IMR-90 (cell line): ENCODE data around the gene NUBPL. TPM values are rescaled to one million over a fixed set of nuclear protein-coding genes. Genes with fewer than 3 reads are reported as not detected.

Experiments
- ATAC-seq: fragments of 200-7000 bp; cut with Tn5 transposase; 2 replicates; pipeline ENCODE4 v1.9.1; 2020; ENCODE audit warnings: low read depth, mild to moderate bottlenecking, moderate library complexity
- BruUV-seq: library from RNA; stranded (reverse); fragments of 400-500 nt; replicated peaks from 2 replicates; lab custom pipeline; 2021; lab: Mats Ljungman, UMichigan
- CTCF ChIA-PET: fragments of 300-600 bp; formaldehyde crosslinking; extraction: SDS; loops from one replicate; lab custom pipeline; 2021; ENCODE audit warnings: antibody characterized with exemption; lab: Yijun Ruan, JAX
- POLR2A ChIA-PET: fragments of 300-600 bp; sonication (Branson Sonifier 250); formaldehyde crosslinking; loops from one replicate; lab custom pipeline; 2022; ENCODE audit warnings: antibody characterized with exemption; ENCODE audit not compliant: unreplicated experiment; lab: Charles Lee
- DNase-seq: peaks from one replicate; pipeline ENCODE4 v3.0.0; 2013
- H2AFZ ChIP-seq: replicated peaks from 2 replicates; pipeline ENCODE3; 2013; ENCODE audit warnings: low read length, mild to moderate bottlenecking; ENCODE audit not compliant: poor library complexity
- H2AK5ac ChIP-seq: 2 replicates; pipeline ENCODE4 v1.6.1; 2013; ENCODE audit warnings: low read depth, low read length, inconsistent platforms
- H2AK9ac ChIP-seq: replicated peaks from 2 replicates; pipeline ENCODE3; 2013; ENCODE audit warnings: mild to moderate bottlenecking, low read depth, low read length, moderate library complexity; ENCODE audit not compliant: poor library complexity
- H2BK120ac ChIP-seq: 2 replicates; pipeline ENCODE4 v1.6.1; 2013; ENCODE audit warnings: low read depth, low read length, inconsistent platforms
- H2BK15ac ChIP-seq: 3 replicates; pipeline ENCODE4 v1.6.1; 2013; ENCODE audit warnings: low read depth, low read length, inconsistent platforms
- H2BK20ac ChIP-seq: 2 replicates; pipeline ENCODE4 v1.6.1; 2013; ENCODE audit warnings: low read depth, mild to moderate bottlenecking, inconsistent platforms, low read length, moderate library complexity
- H2BK5ac ChIP-seq: 2 replicates; pipeline ENCODE4 v1.6.1; 2013; ENCODE audit warnings: mild to moderate bottlenecking, low read depth, low read length, inconsistent platforms; ENCODE audit not compliant: poor library complexity, severe bottlenecking
- H3K14ac ChIP-seq: replicated peaks from 2 replicates; pipeline ENCODE4 v1.6.1; 2013; ENCODE audit warnings: low read depth, low read length, inconsistent platforms
- H3K18ac ChIP-seq: 2 replicates; pipeline ENCODE4 v1.6.1; 2013; ENCODE audit warnings: low read depth, low read length, control low read depth
- H3K23ac ChIP-seq: 2 replicates; pipeline ENCODE4 v1.6.1; 2013; ENCODE audit warnings: low read depth, low read length, inconsistent platforms
- H3K27ac ChIP-seq: 2 replicates; pipeline ENCODE4 v1.5.1; 2013; ENCODE audit warnings: mild to moderate bottlenecking, control low read depth, low read length; ENCODE audit not compliant: insufficient read depth
- H3K27me3 ChIP-seq: 2 replicates; pipeline ENCODE4 v1.6.1; 2013; ENCODE audit warnings: low read length; ENCODE audit not compliant: control insufficient read depth, insufficient read depth
- H3K36me3 ChIP-seq: 2 replicates; pipeline ENCODE4 v1.6.1; 2013; ENCODE audit warnings: low read length, mixed read lengths; ENCODE audit not compliant: control insufficient read depth, insufficient read depth
- H3K4ac ChIP-seq: 2 replicates; pipeline ENCODE4 v1.6.1; 2013; ENCODE audit warnings: low read depth, low read length, inconsistent platforms
- H3K4me1 ChIP-seq: 2 replicates; pipeline ENCODE4 v1.6.1; 2013; ENCODE audit warnings: low read length, mixed read lengths; ENCODE audit not compliant: control insufficient read depth, insufficient read depth
- H3K4me2 ChIP-seq: 2 replicates; pipeline ENCODE4 v1.6.1; 2013; ENCODE audit warnings: low read depth, mild to moderate bottlenecking, control low read depth, low read length, moderate library complexity
- H3K4me3 ChIP-seq: 2 replicates; pipeline ENCODE4 v1.5.1; 2013; ENCODE audit warnings: low read depth, mild to moderate bottlenecking, control low read depth, low read length, moderate library complexity; ENCODE audit not compliant: insufficient read depth
- H3K56ac ChIP-seq: 2 replicates; pipeline ENCODE4 v1.6.1; 2013; ENCODE audit warnings: low read length, inconsistent platforms; ENCODE audit not compliant: insufficient read depth; ENCODE audit errors: extremely low read depth
- H3K79me1 ChIP-seq, 2 experiments: 2 replicates each; pipeline ENCODE4 v1.6.1; 2013; ENCODE audit warnings: low read length in 2 of 2, inconsistent platforms in 1 of 2, low read depth in 1 of 2
- H3K9ac ChIP-seq: 2 replicates; pipeline ENCODE4 v1.6.1; 2013; ENCODE audit warnings: low read depth, low read length, control low read depth
- H3K9me1 ChIP-seq: 2 replicates; pipeline ENCODE4 v1.6.1; 2013; ENCODE audit warnings: low read length, inconsistent platforms; ENCODE audit not compliant: insufficient read depth
- H3K9me3 ChIP-seq: 2 replicates; pipeline ENCODE4 v1.6.1; 2013; ENCODE audit warnings: low read length; ENCODE audit not compliant: control insufficient read depth, insufficient read depth
- H4K20me1 ChIP-seq: 2 replicates; pipeline ENCODE4 v1.6.1; 2013; ENCODE audit warnings: low read length, inconsistent platforms; ENCODE audit not compliant: insufficient read depth
- H4K5ac ChIP-seq: 2 replicates; pipeline ENCODE4 v1.6.1; 2013; ENCODE audit warnings: mild to moderate bottlenecking, low read depth, low read length, control low read depth
- H4K8ac ChIP-seq, 2 experiments: 2 replicates each; pipeline ENCODE4 v1.6.1; 2013; ENCODE audit warnings: low read depth in 2 of 2, low read length in 2 of 2, control low read depth in 1 of 2, inconsistent platforms in 1 of 2
- H4K91ac ChIP-seq: 2 replicates; pipeline ENCODE4 v1.6.1; 2013; ENCODE audit warnings: low read depth, low read length, inconsistent platforms; ENCODE audit not compliant: insufficient read depth
- BHLHE40 ChIP-seq: fragments of 150-350 bp; IDR thresholded peaks from 2 replicates; pipeline ENCODE4 v1.6.1; 2016; ENCODE audit warnings: mild to moderate bottlenecking, low read depth, low read length
- CHD1 ChIP-seq: IDR thresholded peaks from 2 replicates; pipeline ENCODE4 v1.6.1; 2012; ENCODE audit warnings: low read depth, low read length, improper control_type of control experiment
- FOS ChIP-seq: fragments of 150-350 bp; IDR thresholded peaks from 2 replicates; pipeline ENCODE4 v1.6.1; 2016; ENCODE audit warnings: low read depth, low read length
- MAFK ChIP-seq: IDR thresholded peaks from 2 replicates; pipeline ENCODE4 v1.6.1; 2012; ENCODE audit warnings: low read depth, low read length, improper control_type of control experiment
- MXI1 ChIP-seq: IDR thresholded peaks from 2 replicates; pipeline ENCODE4 v1.6.1; 2012; ENCODE audit warnings: low read depth, mild to moderate bottlenecking, low read length, moderate library complexity, borderline replicate concordance
- POLR2A ChIP-seq: IDR thresholded peaks from 2 replicates; pipeline ENCODE4 v1.6.1; 2012; ENCODE audit warnings: mild to moderate bottlenecking, low read depth, low read length
- RCOR1 ChIP-seq: IDR thresholded peaks from 2 replicates; pipeline ENCODE4 v1.6.1; 2012; ENCODE audit warnings: mild to moderate bottlenecking, low read length, improper control_type of control experiment; ENCODE audit not compliant: insufficient replicate concordance
- SMC3 ChIP-seq: fragments of 150-350 bp; IDR thresholded peaks from 2 replicates; pipeline ENCODE4 v1.6.1; 2016; ENCODE audit warnings: low read depth, mild to moderate bottlenecking, antibody characterized with exemption, low read length, moderate library complexity
- WGBS, 2 experiments: methylation state at CpG; one replicate each; pipeline versions ENCODE4 v1.1.5 to v1.1.7; 2013; ENCODE audit warnings: missing lambda C conversion rate in 2 of 2; ENCODE audit not compliant: insufficient read length in 1 of 2; ENCODE audit errors: extremely low coverage in 2 of 2; 5-methylcytosine and 5-hydroxymethylcytosine counted together
- dilution Hi-C: fragments of 300-500 bp; cut with HindIII; formaldehyde crosslinking; loops from one replicate; pipeline ENCODE4 v1.14.3; 2018; ENCODE audit warnings: low sequenced_read_pairs; ENCODE audit not compliant: unreplicated experiment
- in situ Hi-C: fragments of 300-500 bp; cut with MboI; formaldehyde crosslinking; loops from 3 replicates; pipeline ENCODE4 v1.14.3; 2019; ENCODE audit warnings: low sequenced_read_pairs, inconsistent platforms, mixed read lengths
- intact Hi-C: fragments of 100-400 bp; cut with micrococcal nuclease; formaldehyde crosslinking; loops from 2 replicates; pipeline ENCODE4 v1.10.0; 2022
- polyA plus RNA-seq, 3 experiments: library from polyadenylated mRNA; depleted of rRNA; stranded (reverse); fragments of >200 nt; gene quantifications; 2 replicates each; pipeline ENCODE4 v1.2.3, GENCODE V29; 2012; ENCODE audit warnings: low replicate concordance in 1 of 3
- total RNA-seq: library from RNA; depleted of rRNA; stranded (reverse); fragments of >200 nt; gene quantifications from 2 replicates; pipeline ENCODE4 v1.2.3, GENCODE V29; 2012

The NUBPL gene
- total and polyA plus RNA-seq, 2 of the 4 experiments (the other 2 are of a cell fraction) = 5.4 to 11.5 TPM

- Histone ChIP-seq H2BK15ac (peak overlapping the region; percentile 29; the same call in 1 of the 3 replicates), H3K79me1 (no peaks in the 10 kb centered on the region), H4K8ac (no peak overlapping the region), H2AK9ac (no peak overlapping the region), H3K9ac (no peak overlapping the region), H3K14ac (no peak overlapping the region), H3K27ac (no peak overlapping the region), H4K20me1 (no peaks in the 10 kb centered on the region), H3K4me2 (no peak overlapping the region), H2AK5ac (peak overlapping the region; percentile 62), H4K5ac (no peak overlapping the region), H2BK5ac (no peak overlapping the region), H2BK120ac (peak overlapping the region; percentile 49), H3K4me3 (no peak overlapping the region), H3K4ac (peak overlapping the region; percentile 70; the same call in 1 of the 2 replicates), H3K27me3 (no peaks in the 10 kb centered on the region), H2AFZ (no peak overlapping the region), H3K56ac (no peak overlapping the region), H3K4me1 (peaks cover 12% of the 10 kb centered on the region), H3K9me1 (peaks cover 10% of the 10 kb centered on the region), H3K18ac (no peak overlapping the region), H3K23ac (no peak overlapping the region), H3K36me3 (no peaks in the 10 kb centered on the region), H2BK20ac (peak overlapping the region; percentile 16), H3K9me3 (no peaks in the 10 kb centered on the region), H4K91ac (peak overlapping the region; percentile 44; the same call in 1 of the 2 replicates)
- dilution Hi-C loops (no loop called here), intact Hi-C loops (no loop called here), in situ Hi-C loops (no loop called here)
- ATAC-seq = no peak
- WGBS, 2 experiments = no CpG with 5 or more reads among the region's 3 CpGs
- no peak for DNase-seq
- ChIA-PET POLR2A (no interaction called here), CTCF (no interaction called here)
- TF ChIP-seq MXI1 (no peak), POLR2A (no peak), MAFK (no peak), CHD1 (no peak), SMC3 (no peak), BHLHE40 (no peak), RCOR1 (no peak), FOS (no peak)
- BruUV-seq = no TSS peak
These were observed 333.1 kb downstream of the NUBPL start for GRCh38 chr14:31894351-31894750.
